A673 (cell line): ENCODE results near the gene ATP13A1. TPM values are rescaled to one million over a fixed set of nuclear protein-coding genes. Genes with fewer than 3 reads are reported as not detected.

Experiments used
- BruUV-seq: library from RNA; stranded (reverse); fragments of 400-500 nt; replicated peaks from 2 replicates; lab custom pipeline; 2021; lab: Mats Ljungman, UMichigan
- CTCF ChIA-PET: fragments of 300-600 bp; sonication (Branson Sonifier 250); formaldehyde crosslinking; loops from one replicate; lab custom pipeline; 2022; ENCODE audit warnings: antibody characterized with exemption; lab: Charles Lee
- POLR2A ChIA-PET: fragments of 300-600 bp; sonication (Branson Sonifier 250); formaldehyde crosslinking; loops from one replicate; lab custom pipeline; 2022; ENCODE audit warnings: antibody characterized with exemption; ENCODE audit not compliant: low non-redundant PET; lab: Charles Lee
- DNase-seq: peaks from one replicate; pipeline ENCODE4 v3.0.0-alpha.2; 2015; ENCODE audit warnings: low spot score
- H3K27ac ChIP-seq: fragments of 200-600 bp; sonication (generic); 2 replicates; pipeline ENCODE4 v1.5.1; 2016; ENCODE audit warnings: mixed run types, low read depth, mild to moderate bottlenecking, mixed read lengths, antibody characterized with exemption, low read length; ENCODE audit not compliant: poor library complexity, severe bottlenecking
- H3K27me3 ChIP-seq: fragments of 200-600 bp; sonication (generic); replicated peaks from 2 replicates; pipeline ENCODE4 v1.6.1; 2017; ENCODE audit warnings: mixed run types, low read depth, mild to moderate bottlenecking, mixed read lengths, antibody characterized with exemption, low read length; ENCODE audit not compliant: insufficient read depth, poor library complexity
- H3K36me3 ChIP-seq: fragments of 200-600 bp; sonication (generic); 2 replicates; pipeline ENCODE4 v1.6.1; 2016; ENCODE audit warnings: mixed run types, mild to moderate bottlenecking, mixed read lengths, antibody characterized with exemption, low read length; ENCODE audit not compliant: insufficient read depth, poor library complexity, severe bottlenecking
- H3K4me1 ChIP-seq: fragments of 200-600 bp; sonication (generic); 2 replicates; pipeline ENCODE4 v1.6.1; 2017; ENCODE audit warnings: mixed run types, mild to moderate bottlenecking, mixed read lengths, antibody characterized with exemption, low read length; ENCODE audit not compliant: insufficient read depth, poor library complexity, severe bottlenecking
- H3K4me3 ChIP-seq: fragments of 200-600 bp; sonication (generic); 2 replicates; pipeline ENCODE4 v1.5.1; 2016; ENCODE audit warnings: low read depth, mixed run types, mild to moderate bottlenecking, mixed read lengths, low read length; ENCODE audit not compliant: poor library complexity, severe bottlenecking
- H3K9me3 ChIP-seq: fragments of 200-600 bp; sonication (generic); 2 replicates; pipeline ENCODE4 v1.6.1; 2016; ENCODE audit warnings: mixed run types, low read depth, mild to moderate bottlenecking, mixed read lengths, antibody characterized with exemption, low read length; ENCODE audit not compliant: poor library complexity, severe bottlenecking
- CTCF ChIP-seq: fragments of 300-800, 200-600 bp; sonication (generic); conservative IDR thresholded peaks from 2 replicates; pipeline ENCODE4 v1.5.1; 2017; ENCODE audit warnings: low read depth, mild to moderate bottlenecking, antibody characterized with exemption, low read length, moderate library complexity, mixed read lengths
- EZH2 ChIP-seq: fragments of 200-600 bp; sonication (generic); IDR thresholded peaks from 2 replicates; pipeline ENCODE4 v1.6.1; 2017; ENCODE audit warnings: borderline replicate concordance, low read depth, mild to moderate bottlenecking, mixed read lengths, antibody characterized with exemption, low read length; ENCODE audit not compliant: poor library complexity, severe bottlenecking
- intact Hi-C: fragments of 100-400 bp; cut with micrococcal nuclease; formaldehyde crosslinking; loops from one replicate; pipeline ENCODE4 v1.10.0; 2022; ENCODE audit not compliant: unreplicated experiment
- total RNA-seq: library from RNA; stranded (reverse); gene quantifications from 2 replicates; pipeline ENCODE4 v1.2.3, GENCODE V29; 2021

The ATP13A1 gene
- total RNA-seq, 1 experiment from 2014 or later = 94.4 TPM

GRCh38 chr19:19632661-19633060 is 30.8 kb downstream of the ATP13A1 start:
- no peak overlapping the region for H3K4me3 ChIP-seq
- no peak overlapping the region for H3K27ac ChIP-seq
- H3K4me1 ChIP-seq = peaks cover 7% of the 10 kb centered on the region
- no peaks in the 10 kb centered on the region for H3K27me3 ChIP-seq
- no TSS peak for BruUV-seq
- CTCF ChIA-PET = no interaction called here
- no peaks in the 10 kb centered on the region for H3K36me3 ChIP-seq
- intact Hi-C loops = no loop called here
- no peak for DNase-seq
- no peaks in the 10 kb centered on the region for H3K9me3 ChIP-seq
- no peak for TF ChIP-seq EZH2
- TF ChIP-seq CTCF = no peak
- POLR2A ChIA-PET = interaction anchor here (0.6 kb wide), 1 partner anchor 12 kb away, joined by 22 read pairs; no protein-coding TSS in a partner anchor

GRCh38 chr19:19631346-19631745 is 32.1 kb downstream of the ATP13A1 start:
- Histone ChIP-seq H3K9me3 (no peaks in the 10 kb centered on the region), H3K4me1 (peaks cover 17% of the 10 kb centered on the region), H3K4me3 (no peak overlapping the region), H3K36me3 (no peaks in the 10 kb centered on the region), H3K27ac (no peak overlapping the region), H3K27me3 (no peaks in the 10 kb centered on the region)
- TF ChIP-seq CTCF (no peak), EZH2 (no peak)
- intact Hi-C loops = no loop called here
- ChIA-PET POLR2A (no interaction called here), CTCF (no interaction called here)
- no peak for DNase-seq
- no TSS peak for BruUV-seq

GRCh38 chr19:19630426-19630825 is 33.0 kb downstream of the ATP13A1 start:
- BruUV-seq = no TSS peak
- H3K27me3 ChIP-seq = no peaks in the 10 kb centered on the region
- intact Hi-C loops = no loop called here
- POLR2A ChIA-PET = no interaction called here
- H3K36me3 ChIP-seq = no peaks in the 10 kb centered on the region
- no peak for TF ChIP-seq CTCF
- TF ChIP-seq EZH2 = no peak
- H3K4me3 ChIP-seq = no peak overlapping the region
- peaks cover 17% of the 10 kb centered on the region for H3K4me1 ChIP-seq
- no peaks in the 10 kb centered on the region for H3K9me3 ChIP-seq
- no peak overlapping the region for H3K27ac ChIP-seq
- CTCF ChIA-PET = no interaction called here
- DNase-seq = no peak
